H9 (cell line): ENCODE results near the gene ZFYVE27. TPM values are rescaled to one million over a fixed set of nuclear protein-coding genes. Genes with fewer than 3 reads are reported as not detected.

ENCODE experiments used
- DNase-seq: peaks from one replicate; pipeline ENCODE4 v3.0.0-alpha.2; 2017
- H2AFZ ChIP-seq: one replicate; pipeline ENCODE4 v1.6.1; 2013; ENCODE audit warnings: mild to moderate bottlenecking, low read length, control low read depth, moderate library complexity
- H2AK5ac ChIP-seq: 2 replicates; pipeline ENCODE4 v1.6.1; 2013; ENCODE audit warnings: low read length, control low read depth, mixed read lengths; ENCODE audit not compliant: insufficient read length
- H2BK120ac ChIP-seq: one replicate; pipeline ENCODE4 v1.6.1; 2013; ENCODE audit warnings: low read depth, mild to moderate bottlenecking, low read length, control low read depth, inconsistent platforms; ENCODE audit not compliant: poor library complexity, severe bottlenecking
- H2BK12ac ChIP-seq: 2 replicates; pipeline ENCODE4 v1.6.1; 2013; ENCODE audit warnings: low read length, control low read depth, mixed read lengths, low read depth; ENCODE audit not compliant: insufficient read length
- H2BK15ac ChIP-seq: 2 replicates; pipeline ENCODE4 v1.6.1; 2013; ENCODE audit warnings: low read depth, low read length, control low read depth
- H2BK20ac ChIP-seq: one replicate; pipeline ENCODE4 v1.6.1; 2013; ENCODE audit warnings: low read depth, mild to moderate bottlenecking, low read length, control low read depth, inconsistent platforms; ENCODE audit not compliant: poor library complexity, severe bottlenecking
- H2BK5ac ChIP-seq: 2 replicates; pipeline ENCODE4 v1.6.1; 2013; ENCODE audit warnings: low read length, control low read depth, mixed read lengths; ENCODE audit not compliant: insufficient read length
- H3K14ac ChIP-seq: 2 replicates; pipeline ENCODE4 v1.6.1; 2013; ENCODE audit warnings: low read length, control low read depth; ENCODE audit not compliant: insufficient read depth
- H3K18ac ChIP-seq: 2 replicates; pipeline ENCODE4 v1.6.1; 2013; ENCODE audit warnings: low read depth, mild to moderate bottlenecking, mixed read lengths, low read length, control low read depth; ENCODE audit not compliant: insufficient read length
- H3K23ac ChIP-seq: 2 replicates; pipeline ENCODE4 v1.6.1; 2013; ENCODE audit warnings: low read length, control low read depth, mixed read lengths, low read depth; ENCODE audit not compliant: insufficient read length
- H3K23me2 ChIP-seq: 2 replicates; pipeline ENCODE4 v1.6.1; 2013; ENCODE audit warnings: low read depth, mild to moderate bottlenecking, mixed read lengths, low read length, control low read depth; ENCODE audit not compliant: insufficient read length, poor library complexity, severe bottlenecking
- H3K27ac ChIP-seq: 2 replicates; pipeline ENCODE4 v1.5.1; 2013; ENCODE audit warnings: low read length, control low read depth, mixed read lengths, low read depth; ENCODE audit not compliant: insufficient read length
- H3K27me3 ChIP-seq: 2 replicates; pipeline ENCODE4 v1.6.1; 2013; ENCODE audit warnings: low read length, control low read depth, inconsistent platforms; ENCODE audit not compliant: insufficient read depth
- H3K4ac ChIP-seq: 2 replicates; pipeline ENCODE4 v1.6.1; 2013; ENCODE audit warnings: low read depth, mild to moderate bottlenecking, control low read depth, inconsistent platforms, low read length, moderate library complexity
- H3K4me1 ChIP-seq: 2 replicates; pipeline ENCODE4 v1.6.1; 2013; ENCODE audit warnings: low read length, control low read depth, inconsistent platforms; ENCODE audit not compliant: insufficient read depth
- H3K4me2 ChIP-seq: 2 replicates; pipeline ENCODE4 v1.6.1; 2013; ENCODE audit warnings: low read length, control low read depth, mixed read lengths; ENCODE audit not compliant: insufficient read length, insufficient read depth
- H3K56ac ChIP-seq: 2 replicates; pipeline ENCODE4 v1.6.1; 2013; ENCODE audit warnings: low read depth, mild to moderate bottlenecking, mixed read lengths, low read length, control low read depth; ENCODE audit not compliant: insufficient read length
- H3K79me1 ChIP-seq: 2 replicates; pipeline ENCODE4 v1.6.1; 2013; ENCODE audit warnings: low read depth, mild to moderate bottlenecking, moderate library complexity, low read length, control low read depth, inconsistent platforms; ENCODE audit not compliant: insufficient read depth, poor library complexity, severe bottlenecking
- H3K79me2 ChIP-seq: 2 replicates; pipeline ENCODE4 v1.6.1; 2013; ENCODE audit warnings: low read length, control low read depth, inconsistent platforms; ENCODE audit not compliant: insufficient read depth
- H3K9ac ChIP-seq: 2 replicates; pipeline ENCODE4 v1.6.1; 2013; ENCODE audit warnings: low read length, control low read depth, mixed read lengths; ENCODE audit not compliant: insufficient read length; ENCODE audit errors: extremely low read depth
- H3K9me3 ChIP-seq: one replicate; pipeline ENCODE4 v1.6.1; 2013; ENCODE audit warnings: low read depth, low read length, inconsistent platforms; ENCODE audit not compliant: control insufficient read depth
- H3T11ph ChIP-seq: one replicate; pipeline ENCODE4 v1.6.1; 2013; ENCODE audit warnings: mild to moderate bottlenecking, low read length, control low read depth, inconsistent platforms
- H4K20me1 ChIP-seq: one replicate; pipeline ENCODE4 v1.6.1; 2013; ENCODE audit not compliant: control insufficient read depth, insufficient read length, insufficient read depth
- H4K5ac ChIP-seq: 2 replicates; pipeline ENCODE4 v1.6.1; 2013; ENCODE audit warnings: low read depth, mild to moderate bottlenecking, mixed read lengths, low read length, control low read depth; ENCODE audit not compliant: insufficient read length
- H4K8ac ChIP-seq: replicated peaks from 2 replicates; pipeline ENCODE4 v1.6.1; 2013; ENCODE audit warnings: low read length, control low read depth, mixed read lengths, low read depth; ENCODE audit not compliant: insufficient read length
- H4K91ac ChIP-seq: 2 replicates; pipeline ENCODE4 v1.6.1; 2013; ENCODE audit warnings: low read depth, mild to moderate bottlenecking, moderate library complexity, mixed read lengths, low read length, control low read depth; ENCODE audit not compliant: insufficient read length
- H3K27ac Mint-ChIP-seq, 3 experiments: 2 replicates in 2 of 3; 3 replicates in 1 of 3; pipeline ENCODE4 v1.8.0; 2020 to 2021; ENCODE audit warnings: mixed read lengths in 3 of 3, mild to moderate bottlenecking in 1 of 3, moderate library complexity in 1 of 3
- H3K27me3 Mint-ChIP-seq: 2 replicates; pipeline ENCODE4 v1.8.0; 2021; ENCODE audit warnings: low read depth, mild to moderate bottlenecking, moderate library complexity, mixed read lengths
- H3K36me3 Mint-ChIP-seq, 3 experiments: 2 replicates in 2 of 3; 3 replicates in 1 of 3; pipeline ENCODE4 v1.8.0; 2020 to 2021; ENCODE audit warnings: low read depth in 3 of 3, mixed read lengths in 3 of 3; ENCODE audit not compliant: insufficient read depth in 1 of 3
- H3K4me1 Mint-ChIP-seq, 2 experiments: 2 replicates each; pipeline ENCODE4 v1.8.0; 2020; ENCODE audit warnings: mixed read lengths in 2 of 2
- H3K4me3 Mint-ChIP-seq, 2 experiments: 2 replicates in 1 of 2; 3 replicates in 1 of 2; pipeline ENCODE4 v1.8.0; 2020 to 2021; ENCODE audit warnings: mild to moderate bottlenecking in 2 of 2, mixed read lengths in 2 of 2, moderate library complexity in 1 of 2
- H3K9me3 Mint-ChIP-seq, 2 experiments: 2 replicates in 1 of 2; 3 replicates in 1 of 2; pipeline ENCODE4 v1.8.0; 2020; ENCODE audit warnings: mild to moderate bottlenecking in 2 of 2, mixed read lengths in 2 of 2, moderate library complexity in 1 of 2
- WGBS: extraction: QIAGEN DNeasy Blood & Tissue Kit; methylation state at CpG from one replicate; pipeline ENCODE4 v1.1.7; 2013; ENCODE audit warnings: missing lambda C conversion rate, low lambda C conversion rate, mixed read lengths; ENCODE audit not compliant: insufficient read length; ENCODE audit errors: extremely low coverage; 5-methylcytosine and 5-hydroxymethylcytosine counted together
- total RNA-seq: library from RNA; stranded (reverse); gene quantifications from 2 replicates; pipeline ENCODE4 v1.2.1, GENCODE V29; 2021
- TF ChIP-seq, protein P1 (sequence below): fragments of 200-600 bp; sonication (generic); conservative IDR thresholded peaks from 3 replicates; pipeline ENCODE4 v1.8.0; 2021; ENCODE audit warnings: antibody characterized with exemption, mild to moderate bottlenecking

ZFYVE27 gene
- total RNA-seq, 1 experiment from 2014 or later: 33.2 TPM

DNA sequence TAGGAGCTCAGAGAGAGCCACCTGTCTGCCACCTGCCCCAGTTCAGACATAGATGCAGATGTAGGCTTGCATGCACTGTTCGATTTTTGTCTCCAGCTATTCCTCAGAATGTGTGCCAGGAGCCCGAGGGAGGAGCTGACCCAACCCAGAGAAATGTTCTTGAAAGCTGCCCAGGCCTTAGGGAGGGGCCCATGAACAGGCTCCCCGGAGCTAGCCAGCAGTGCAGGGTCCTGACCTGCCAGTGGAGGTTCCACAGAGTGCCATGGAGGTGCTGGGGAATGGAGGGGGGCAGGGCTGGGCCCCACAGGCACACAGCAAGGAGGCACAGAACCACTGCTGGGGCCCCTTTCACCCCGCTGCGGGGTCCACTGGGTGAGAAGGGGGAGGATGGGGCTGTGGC, 64.5 kb downstream of the ZFYVE27 start:
- Histone ChIP-seq H4K5ac (no peak overlapping the region), H3K4me2 (no peak overlapping the region), H3K23me2 (no peaks in the 10 kb centered on the region), H2BK12ac (no peak overlapping the region), H3K79me1 (no peaks in the 10 kb centered on the region), H3K14ac (no peak overlapping the region), H3K4me1 (no peaks in the 10 kb centered on the region), H2AFZ (no peak overlapping the region), H2AK5ac (no peak overlapping the region), H3K27ac (no peak overlapping the region), H3K9me3 (no peaks in the 10 kb centered on the region), H2BK15ac (no peak overlapping the region), H4K8ac (no peak overlapping the region), H2BK120ac (no peak overlapping the region), H2BK5ac (no peak overlapping the region), H3K27me3 (no peaks in the 10 kb centered on the region), H3K79me2 (no peaks in the 10 kb centered on the region), H4K91ac (no peak overlapping the region), H3T11ph (no peak overlapping the region), H3K4ac (no peak overlapping the region), H3K56ac (no peak overlapping the region), H2BK20ac (no peak overlapping the region), H4K20me1 (no peaks in the 10 kb centered on the region), H3K18ac (no peak overlapping the region), H3K9ac (no peak overlapping the region), H3K23ac (no peak overlapping the region)
- WGBS: no CpG with 5 or more reads among the region's 5 CpGs
- Mint-ChIP-seq H3K36me3 (no peaks in the 10 kb centered on the region; a peak in 1 of 7 replicates), H3K4me1 (peaks cover 6 to 15% of the 10 kb centered on the region in 2 experiments), H3K9me3 (peaks cover 8 to 12% of the 10 kb centered on the region in 2 experiments), H3K27me3 (peaks cover 15% of the 10 kb centered on the region), H3K4me3 (no peak overlapping the region), H3K27ac (no peak overlapping the region)
- TF ChIP-seq, protein P1, sequence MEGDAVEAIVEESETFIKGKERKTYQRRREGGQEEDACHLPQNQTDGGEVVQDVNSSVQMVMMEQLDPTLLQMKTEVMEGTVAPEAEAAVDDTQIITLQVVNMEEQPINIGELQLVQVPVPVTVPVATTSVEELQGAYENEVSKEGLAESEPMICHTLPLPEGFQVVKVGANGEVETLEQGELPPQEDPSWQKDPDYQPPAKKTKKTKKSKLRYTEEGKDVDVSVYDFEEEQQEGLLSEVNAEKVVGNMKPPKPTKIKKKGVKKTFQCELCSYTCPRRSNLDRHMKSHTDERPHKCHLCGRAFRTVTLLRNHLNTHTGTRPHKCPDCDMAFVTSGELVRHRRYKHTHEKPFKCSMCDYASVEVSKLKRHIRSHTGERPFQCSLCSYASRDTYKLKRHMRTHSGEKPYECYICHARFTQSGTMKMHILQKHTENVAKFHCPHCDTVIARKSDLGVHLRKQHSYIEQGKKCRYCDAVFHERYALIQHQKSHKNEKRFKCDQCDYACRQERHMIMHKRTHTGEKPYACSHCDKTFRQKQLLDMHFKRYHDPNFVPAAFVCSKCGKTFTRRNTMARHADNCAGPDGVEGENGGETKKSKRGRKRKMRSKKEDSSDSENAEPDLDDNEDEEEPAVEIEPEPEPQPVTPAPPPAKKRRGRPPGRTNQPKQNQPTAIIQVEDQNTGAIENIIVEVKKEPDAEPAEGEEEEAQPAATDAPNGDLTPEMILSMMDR: no peak
- no peak for DNase-seq
